Ramos (cell line): ENCODE measurements around the gene JAK2.

Experiments used
- in situ Hi-C: fragments of 300-500 bp; cut with MboI; formaldehyde crosslinking; loops from one replicate; pipeline ENCODE4 v1.14.3; 2022; ENCODE audit warnings: low sequenced_read_pairs; ENCODE audit not compliant: unreplicated experiment

JAK2 gene

DNA sequence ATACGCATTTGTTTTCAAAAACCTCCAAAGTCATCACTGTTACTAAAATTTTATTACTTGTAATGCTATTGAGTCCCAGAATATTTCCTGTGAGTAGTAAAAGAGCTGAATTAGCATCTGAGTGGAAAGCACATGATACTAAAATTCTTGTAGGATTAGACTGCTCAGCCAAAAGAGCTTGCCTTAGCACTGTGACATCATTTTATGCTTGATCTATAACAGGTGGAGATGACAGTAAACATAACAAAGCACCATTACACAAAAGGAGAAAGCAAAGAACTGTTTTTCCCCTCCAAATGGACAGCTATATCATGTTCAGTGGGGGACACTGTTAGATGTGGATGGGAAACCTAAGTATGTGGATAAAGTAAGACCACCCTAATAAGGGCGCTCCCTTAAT lies 5.8 kb upstream of the JAK2 start:
- in situ Hi-C loops = loop anchor here (25.0 kb wide), 2 partner anchors 458 to 608 kb away; partner anchors contain the start of gene PLGRKT

DNA sequence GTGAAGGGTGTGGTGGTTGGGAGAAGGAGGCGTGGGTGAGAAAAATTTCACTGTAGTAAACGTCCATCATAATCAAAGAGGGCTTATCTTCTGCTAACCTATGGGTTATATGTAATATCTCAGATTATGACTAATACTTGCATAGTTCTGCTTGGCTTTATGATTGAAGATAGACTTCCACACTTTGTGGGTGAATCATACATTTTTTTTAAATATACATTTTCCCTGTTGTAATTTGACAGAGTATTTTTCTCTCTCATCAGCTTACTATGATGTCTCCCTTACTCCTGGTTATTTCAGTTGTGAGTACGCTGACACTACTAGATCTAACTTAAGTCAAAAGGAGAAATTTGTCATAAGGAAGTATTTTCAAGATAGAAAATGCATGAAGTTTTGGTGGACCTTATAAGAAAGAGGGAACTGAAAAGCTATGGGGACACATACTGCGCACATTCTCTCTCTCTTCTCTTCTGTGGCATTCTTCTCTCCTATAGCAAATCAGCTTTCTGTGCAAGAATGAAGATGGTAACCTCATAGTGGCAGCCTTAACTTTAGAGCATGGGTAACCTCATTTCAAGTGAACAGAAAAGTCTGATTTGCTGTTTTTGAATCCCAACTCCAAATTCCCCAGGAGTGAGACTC lies 4.9 kb upstream of the JAK2 start:
- in situ Hi-C loops = loop anchor here (25.0 kb wide), 2 partner anchors 457 to 607 kb away; partner anchors contain the start of gene PLGRKT

DNA sequence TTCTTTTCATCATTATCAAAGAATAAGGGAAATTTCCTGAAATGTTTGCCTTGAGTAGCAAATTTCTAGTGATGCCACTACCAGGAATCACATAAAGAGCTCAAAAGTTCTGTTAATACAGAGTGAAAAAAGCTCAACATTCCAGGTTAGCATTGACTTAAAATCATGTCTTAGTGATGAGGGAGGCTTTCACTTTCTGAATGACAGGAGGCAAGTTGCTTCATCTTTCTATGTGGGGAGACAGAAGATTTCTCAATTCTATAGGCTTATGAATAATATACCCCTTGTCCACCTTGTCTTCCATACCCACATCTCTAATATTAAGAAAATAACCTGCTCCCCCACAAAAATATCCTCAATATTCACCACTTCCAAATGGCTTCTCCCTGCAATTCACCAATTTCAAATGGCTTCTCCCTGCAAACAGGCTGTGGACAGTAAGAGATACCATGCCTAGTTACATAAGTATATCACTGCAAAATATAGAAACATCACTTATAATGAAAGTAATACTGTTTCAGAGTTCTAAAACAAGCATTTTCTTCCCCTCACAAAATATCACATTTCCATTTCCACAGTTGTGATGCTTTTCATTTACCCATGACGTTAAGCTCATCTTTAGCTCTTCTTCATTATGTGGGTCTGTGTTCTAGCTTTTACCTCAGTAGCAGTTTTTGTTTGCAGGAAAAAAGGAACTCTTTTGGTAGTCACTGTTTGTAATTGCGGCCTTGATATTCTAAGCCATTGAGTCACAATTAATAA lies 2.2 kb upstream of the JAK2 start:
- in situ Hi-C loops = loop anchor here (25.0 kb wide), 2 partner anchors 454 to 604 kb away; partner anchors contain the start of gene PLGRKT

DNA sequence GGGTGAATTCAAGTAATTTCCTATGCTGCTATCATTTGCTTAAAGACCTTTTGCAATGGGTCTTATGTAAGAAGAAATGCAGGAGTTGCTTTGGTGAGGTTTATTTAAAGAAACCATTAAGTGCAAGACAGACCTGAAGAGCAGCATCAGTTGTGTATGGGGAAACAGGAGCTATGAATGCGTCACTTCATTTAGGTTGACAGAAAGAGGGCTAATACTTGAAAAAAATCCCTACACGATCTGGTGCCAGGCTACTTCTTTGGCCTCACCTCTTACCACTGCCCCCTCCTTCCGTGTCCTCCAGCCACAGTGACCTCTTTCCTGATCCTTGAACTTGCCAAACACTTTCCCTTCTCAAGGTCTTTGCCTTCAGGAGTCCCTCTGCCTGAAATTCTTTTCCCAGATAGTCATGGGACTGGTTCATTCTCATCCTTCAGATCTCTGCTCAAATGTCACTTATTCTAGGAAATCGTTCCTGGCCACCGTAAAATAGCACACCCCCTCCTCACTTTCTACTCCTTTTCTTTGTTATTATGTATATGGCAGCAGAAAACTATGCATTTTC lies 1.4 kb upstream of the JAK2 start:
- in situ Hi-C loops = loop anchor here (25.0 kb wide), 2 partner anchors 454 to 604 kb away; partner anchors contain the start of gene PLGRKT

DNA sequence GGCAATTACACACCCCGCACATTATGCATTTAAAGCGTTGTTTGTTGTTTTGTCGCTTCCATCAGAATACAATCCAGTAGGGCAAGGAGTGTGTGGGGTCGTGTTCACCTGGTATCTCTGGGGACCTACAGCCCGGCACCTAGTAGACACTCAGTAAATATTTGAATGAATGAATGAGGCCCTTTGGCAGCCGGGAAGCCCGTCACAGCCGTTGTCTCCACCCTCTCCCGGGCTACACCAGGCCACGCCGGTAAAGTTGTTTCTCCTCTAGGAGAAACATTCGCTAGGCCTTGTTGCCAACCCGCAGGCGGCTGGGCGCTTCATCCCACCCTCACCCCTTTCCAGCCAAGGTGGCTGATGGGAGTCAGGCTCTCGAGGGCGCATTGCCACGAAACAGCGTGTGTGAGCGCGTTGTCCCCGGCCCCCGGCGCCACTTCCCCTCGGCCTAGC lies 876 bp upstream of the JAK2 start:
- in situ Hi-C loops = loop anchor here (25.0 kb wide), 2 partner anchors 453 to 603 kb away; partner anchors contain the start of gene PLGRKT

DNA sequence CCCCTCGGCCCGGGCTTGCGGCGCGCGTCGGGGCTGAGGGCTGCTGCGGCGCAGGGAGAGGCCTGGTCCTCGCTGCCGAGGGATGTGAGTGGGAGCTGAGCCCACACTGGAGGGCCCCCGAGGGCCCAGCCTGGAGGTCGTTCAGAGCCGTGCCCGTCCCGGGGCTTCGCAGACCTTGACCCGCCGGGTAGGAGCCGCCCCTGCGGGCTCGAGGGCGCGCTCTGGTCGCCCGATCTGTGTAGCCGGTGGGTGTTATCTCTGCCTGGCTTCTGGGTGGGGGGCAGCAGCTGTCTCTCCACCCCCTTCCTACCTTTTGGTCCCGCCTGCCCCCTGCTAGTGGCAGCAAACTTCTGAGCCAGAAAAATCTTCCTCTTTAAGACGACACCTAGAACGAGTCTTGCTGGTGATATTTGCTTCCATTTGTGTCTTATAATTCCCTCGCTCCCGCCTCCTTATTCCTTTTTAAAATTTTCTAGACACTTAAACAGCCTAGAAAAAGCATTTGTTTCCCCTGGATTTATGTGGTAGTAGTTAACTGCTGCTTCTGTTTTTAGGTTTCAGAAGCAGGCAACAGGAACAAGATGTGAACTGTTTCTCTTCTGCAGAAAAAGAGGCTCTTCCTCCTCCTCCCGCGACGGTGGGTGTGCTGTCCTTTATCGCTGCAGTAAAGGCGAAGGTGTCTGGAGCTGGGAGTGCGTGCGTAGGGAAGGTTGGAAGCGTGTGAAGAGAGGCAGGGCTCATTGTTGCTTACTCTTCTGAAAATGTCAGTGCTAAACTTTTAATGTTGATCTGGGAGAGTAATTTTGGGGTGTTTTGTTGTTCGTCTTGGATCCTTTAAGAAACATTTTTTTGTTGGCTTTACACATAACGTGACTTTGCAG lies 554 bp downstream of the JAK2 start:
- in situ Hi-C loops = loop anchor here (5.0 to 25.0 kb wide), 3 partner anchors 223 to 602 kb away; partner anchors contain the start of gene PLGRKT

DNA sequence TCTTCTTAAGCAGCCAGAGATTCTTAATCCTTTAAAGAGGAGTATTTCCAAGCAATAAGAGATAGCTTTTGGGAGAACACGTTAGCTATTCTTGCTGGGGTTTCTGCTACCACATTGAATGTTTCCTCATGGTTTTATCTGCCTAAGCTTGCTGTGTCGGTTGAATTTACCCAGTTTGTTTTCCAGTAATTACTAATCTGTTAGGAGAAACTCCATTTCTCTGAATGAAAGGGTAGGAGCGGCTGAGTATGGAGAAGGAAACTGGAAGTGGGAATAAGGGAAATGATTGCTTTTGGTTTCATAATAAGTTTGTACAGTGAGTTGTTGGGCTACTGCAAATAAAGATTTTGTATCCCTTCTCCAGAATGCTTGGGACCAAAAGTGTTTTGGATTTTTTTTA lies 1.2 kb downstream of the JAK2 start:
- in situ Hi-C loops = loop anchor here (5.0 to 25.0 kb wide), 3 partner anchors 224 to 601 kb away; partner anchors contain the start of gene PLGRKT

DNA sequence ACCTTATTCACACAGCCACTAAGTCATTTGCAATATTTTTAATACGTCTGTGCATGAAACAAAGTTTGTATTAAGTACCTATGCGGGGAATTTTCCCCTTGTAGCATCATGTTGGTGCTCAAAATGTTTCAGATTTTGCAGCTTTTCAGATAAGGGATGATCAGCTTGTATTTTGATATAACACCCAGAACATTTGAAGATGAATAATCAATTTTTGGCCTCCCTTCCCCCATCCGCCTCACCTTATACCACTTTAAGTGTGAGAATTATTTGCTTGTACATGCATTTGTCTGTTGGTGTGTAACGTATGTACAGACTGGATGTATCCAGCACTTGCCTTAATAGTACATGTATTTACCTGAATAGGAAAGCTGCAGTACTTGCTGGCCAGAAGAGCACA lies 1.7 kb downstream of the JAK2 start:
- in situ Hi-C loops = loop anchor here (5.0 to 25.0 kb wide), 3 partner anchors 224 to 601 kb away; partner anchors contain the start of gene PLGRKT

DNA sequence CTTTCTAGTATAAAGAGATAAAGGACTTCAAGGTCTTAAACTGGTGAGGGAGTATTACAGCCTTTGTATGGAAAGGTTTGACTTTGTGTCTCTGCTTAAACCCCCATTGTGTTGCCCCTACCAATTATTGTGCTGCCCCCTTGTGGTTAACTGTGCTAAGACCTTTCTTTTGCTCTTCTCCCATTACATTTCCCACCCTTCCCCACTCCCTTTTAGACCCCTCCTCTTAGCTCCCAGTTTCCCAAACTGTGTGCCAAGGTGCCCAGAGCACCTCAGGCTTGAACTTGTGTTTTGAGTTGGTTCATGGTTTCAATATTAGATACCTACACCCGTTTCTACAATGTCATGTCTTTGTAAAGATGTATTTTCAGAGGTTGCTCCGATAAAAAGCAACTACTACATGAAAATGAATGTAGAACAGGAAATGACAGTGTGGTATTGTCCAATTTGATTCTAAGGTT lies 2.9 kb downstream of the JAK2 start:
- in situ Hi-C loops = loop anchor here (5.0 to 25.0 kb wide), 3 partner anchors 226 to 599 kb away; partner anchors contain the start of gene PLGRKT

DNA sequence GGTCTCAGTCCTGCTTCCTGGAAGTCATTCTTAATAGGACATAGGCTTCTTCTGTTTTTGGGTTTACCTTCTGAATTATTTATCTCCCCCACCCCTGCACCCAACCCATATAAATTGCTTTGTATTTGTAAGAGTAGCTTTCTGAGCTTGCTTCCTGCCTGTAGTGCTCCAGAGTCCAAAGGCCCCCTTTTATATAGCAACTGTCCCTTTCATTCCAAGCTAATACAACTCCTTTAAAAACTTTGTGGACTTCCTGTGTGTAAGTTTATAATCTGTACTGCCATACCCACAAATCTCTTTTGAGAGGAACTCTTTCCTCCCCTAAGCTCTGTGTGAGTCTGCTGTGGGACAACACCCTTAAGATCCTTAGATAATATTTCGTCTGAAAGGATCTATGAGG lies 7.8 kb downstream of the JAK2 start:
- in situ Hi-C loops = loop anchor here (25.0 kb wide), 2 partner anchors 444 to 594 kb away; partner anchors contain the start of gene PLGRKT

DNA sequence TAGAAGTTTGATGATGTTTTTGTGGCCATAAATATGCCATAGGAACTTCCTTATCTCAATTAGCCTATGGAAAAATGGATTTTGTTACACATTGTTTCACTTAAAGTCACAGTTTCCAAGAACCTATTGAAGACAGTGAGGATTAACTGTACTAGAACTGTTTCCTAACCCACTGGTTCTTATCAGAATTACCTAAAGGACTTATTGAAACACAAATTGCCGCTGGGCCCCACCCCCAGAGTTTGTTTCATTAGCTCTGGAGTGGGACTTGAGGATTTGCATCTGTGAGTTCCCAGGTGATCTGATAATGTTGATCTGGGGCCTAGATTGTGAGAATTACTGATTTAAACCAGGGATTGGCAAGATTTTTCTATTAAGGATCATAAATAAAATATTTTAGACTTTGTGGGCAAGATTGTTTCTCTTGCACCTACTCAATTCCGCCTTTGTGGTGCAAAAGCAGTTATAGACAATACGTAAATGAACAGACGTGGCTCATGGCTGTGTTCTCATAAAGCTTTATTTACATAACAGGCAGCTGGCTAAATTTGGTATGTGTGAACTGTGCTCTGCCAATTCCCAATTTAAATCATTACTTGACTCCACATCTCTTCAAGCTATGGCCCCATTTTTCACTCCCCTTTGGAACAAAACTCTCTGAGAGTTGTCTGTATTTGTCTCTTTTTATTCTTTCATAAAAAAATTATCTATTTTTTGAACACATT lies 9.3 kb downstream of the JAK2 start:
- in situ Hi-C loops = loop anchor here (25.0 kb wide), 2 partner anchors 443 to 593 kb away; partner anchors contain the start of gene PLGRKT

DNA sequence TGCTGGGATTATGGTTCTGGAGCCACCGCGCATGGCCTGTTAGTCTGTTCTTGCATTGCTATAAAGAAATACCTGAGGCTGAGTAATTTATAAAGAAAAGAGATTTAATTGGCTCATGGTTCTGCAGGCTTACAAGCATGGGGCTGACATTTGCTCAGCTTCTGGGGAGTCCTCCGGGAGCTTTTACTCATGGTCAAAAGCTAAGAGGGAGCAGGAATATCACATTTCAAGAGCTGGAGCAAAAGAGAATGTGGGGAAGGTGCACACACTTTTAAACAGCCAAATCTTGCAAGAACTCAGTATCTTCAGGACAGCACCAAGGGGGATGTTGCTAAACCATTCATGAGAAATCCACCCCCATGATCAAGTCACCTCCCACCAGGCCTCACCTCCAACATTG lies 12.1 kb downstream of the JAK2 start:
- in situ Hi-C loops = loop anchor here (25.0 kb wide), 2 partner anchors 440 to 590 kb away; partner anchors contain the start of gene PLGRKT

DNA sequence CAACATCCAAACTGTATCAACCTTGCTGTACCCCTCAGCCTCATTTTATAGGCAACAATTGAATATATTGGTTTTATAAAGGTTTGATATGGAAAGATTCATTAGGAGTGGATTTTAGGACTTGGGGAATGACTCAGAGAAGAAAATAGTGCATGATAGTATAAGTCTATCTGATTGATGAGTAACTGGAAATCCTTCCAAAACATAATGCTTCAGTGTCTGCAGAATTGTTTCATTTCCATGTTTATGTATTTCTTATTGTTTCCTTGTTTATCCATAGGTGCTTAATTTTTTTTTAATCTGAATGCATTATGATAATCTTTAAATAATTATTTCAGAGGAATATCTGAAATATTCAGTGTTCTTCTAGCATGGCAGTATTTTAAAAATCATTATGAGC lies 12.6 kb downstream of the JAK2 start:
- in situ Hi-C loops = loop anchor here (25.0 kb wide), 2 partner anchors 440 to 590 kb away; partner anchors contain the start of gene PLGRKT

DNA sequence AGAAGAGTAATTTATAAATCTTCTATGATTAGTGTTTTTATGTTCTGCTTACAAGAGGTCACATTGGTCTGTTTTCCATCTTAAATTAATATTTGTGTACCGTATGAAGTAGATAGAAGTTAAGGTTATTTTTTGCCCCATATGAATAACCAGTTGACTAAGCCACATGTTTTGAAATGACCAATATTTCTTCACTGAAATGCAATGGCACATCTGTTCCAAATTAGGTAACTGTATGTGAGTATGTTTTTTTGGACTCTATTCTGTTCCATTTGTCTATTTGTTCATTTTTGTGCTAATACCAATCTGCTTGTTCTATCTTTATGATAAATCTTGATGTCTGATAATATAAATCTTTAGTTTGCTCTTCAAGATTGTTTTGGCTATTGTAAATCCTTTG lies 17.7 kb downstream of the JAK2 start:
- in situ Hi-C loops = no loop called here

DNA sequence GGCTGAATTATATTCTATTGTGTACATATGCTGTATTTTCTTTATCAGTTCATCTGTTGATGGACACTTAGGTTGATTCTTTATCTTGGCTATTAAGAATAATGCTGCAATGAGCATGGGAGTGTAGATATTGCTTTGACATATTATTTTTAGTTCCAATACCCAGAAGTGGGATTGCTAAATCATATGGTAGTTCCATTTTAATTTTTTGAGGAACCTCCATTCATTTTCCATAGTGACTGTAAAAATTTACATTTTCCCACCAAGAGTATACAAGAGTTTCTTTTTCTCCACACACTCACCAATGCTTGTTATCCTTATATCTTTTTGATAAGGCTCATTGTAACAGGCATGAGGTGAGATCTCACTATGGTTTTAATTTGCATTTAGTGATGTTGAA lies 19.4 kb downstream of the JAK2 start:
- in situ Hi-C loops = no loop called here

DNA sequence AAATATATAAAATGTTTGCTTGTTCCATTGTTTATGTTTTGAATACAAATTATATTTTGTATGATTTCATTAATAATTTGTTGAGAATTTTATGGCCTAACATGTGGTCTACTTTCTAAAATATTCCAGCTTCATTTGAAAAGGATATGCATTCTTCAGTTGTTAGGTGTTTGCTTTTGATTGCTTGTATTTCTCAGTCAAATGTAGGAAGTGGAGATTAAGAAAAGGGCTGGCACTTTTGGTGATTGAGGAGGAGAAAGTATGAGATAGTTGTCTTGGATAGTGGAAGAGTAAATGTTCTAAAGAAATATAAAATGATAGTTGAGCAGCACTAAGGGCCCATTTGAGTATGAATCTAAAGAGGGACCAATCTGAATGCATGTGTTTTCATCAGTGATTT lies 23.1 kb downstream of the JAK2 start:
- in situ Hi-C loops = no loop called here

DNA sequence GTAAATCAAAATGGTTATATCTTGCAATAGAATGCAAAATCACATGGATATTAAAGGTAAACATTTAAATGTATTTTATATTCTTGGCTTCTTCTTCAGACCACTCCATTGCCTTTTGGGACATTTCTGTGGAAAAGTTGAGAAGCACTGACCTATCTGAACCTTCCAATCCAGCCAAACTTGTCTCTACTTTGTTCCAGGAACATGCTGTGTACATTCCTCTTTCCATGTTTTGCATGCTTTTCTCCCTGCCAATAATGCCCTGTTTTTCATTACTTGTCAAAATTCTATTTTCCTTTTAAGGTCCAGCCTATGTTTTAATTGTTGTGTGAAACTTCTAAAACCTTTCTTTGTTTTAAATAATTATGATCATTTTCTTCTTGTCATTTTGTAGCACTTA lies 28.3 kb downstream of the JAK2 start:
- in situ Hi-C loops = no loop called here

DNA sequence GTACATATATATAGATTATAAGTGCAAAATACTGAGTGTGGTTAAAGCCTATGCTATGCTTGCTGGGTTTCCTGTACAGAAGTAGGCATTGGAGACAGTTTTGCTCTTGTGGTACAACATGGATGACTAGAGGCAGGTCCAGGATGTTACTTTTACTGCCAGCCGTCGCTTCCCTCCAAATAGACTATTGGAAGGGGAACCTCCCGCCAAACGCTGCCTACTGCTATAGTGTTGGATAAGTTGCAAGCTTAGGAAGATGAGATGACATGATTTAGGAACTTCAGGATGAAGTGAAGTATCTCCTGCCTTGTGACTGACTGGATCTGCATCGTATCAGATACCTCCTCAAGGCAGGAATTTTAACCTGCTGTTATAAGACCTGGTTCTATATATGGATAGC lies 30.9 kb downstream of the JAK2 start:
- in situ Hi-C loops = no loop called here

DNA sequence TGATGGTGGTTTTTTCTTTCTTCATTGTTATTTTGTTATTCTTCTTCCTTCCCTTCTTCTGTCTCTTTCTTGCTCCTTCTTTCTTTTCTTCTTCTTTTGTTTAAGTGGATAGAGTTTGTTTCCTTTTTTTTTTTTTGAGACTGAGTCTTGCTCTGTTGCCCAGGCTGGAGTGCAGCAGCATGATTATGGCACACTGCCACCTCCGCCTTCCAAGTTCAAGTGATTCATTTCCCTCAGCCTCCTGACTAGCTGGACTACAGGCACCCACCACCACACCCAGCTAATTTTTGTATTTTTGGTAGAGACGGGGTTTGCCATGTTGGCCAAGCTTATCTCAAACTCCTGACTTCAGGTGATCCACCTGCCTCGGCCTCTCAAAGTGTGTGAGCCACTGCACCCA lies 40.3 kb downstream of the JAK2 start:
- in situ Hi-C loops = no loop called here
